ENCODE measurements around the gene NR1H2.

NR1H2 gene

GRCh38 chr19:50422397-50423278 lies 46.4 kb downstream of the NR1H2 start:
- DNase-seq (ENCODE audit: low read depth, low spot score): no peak

DNA sequence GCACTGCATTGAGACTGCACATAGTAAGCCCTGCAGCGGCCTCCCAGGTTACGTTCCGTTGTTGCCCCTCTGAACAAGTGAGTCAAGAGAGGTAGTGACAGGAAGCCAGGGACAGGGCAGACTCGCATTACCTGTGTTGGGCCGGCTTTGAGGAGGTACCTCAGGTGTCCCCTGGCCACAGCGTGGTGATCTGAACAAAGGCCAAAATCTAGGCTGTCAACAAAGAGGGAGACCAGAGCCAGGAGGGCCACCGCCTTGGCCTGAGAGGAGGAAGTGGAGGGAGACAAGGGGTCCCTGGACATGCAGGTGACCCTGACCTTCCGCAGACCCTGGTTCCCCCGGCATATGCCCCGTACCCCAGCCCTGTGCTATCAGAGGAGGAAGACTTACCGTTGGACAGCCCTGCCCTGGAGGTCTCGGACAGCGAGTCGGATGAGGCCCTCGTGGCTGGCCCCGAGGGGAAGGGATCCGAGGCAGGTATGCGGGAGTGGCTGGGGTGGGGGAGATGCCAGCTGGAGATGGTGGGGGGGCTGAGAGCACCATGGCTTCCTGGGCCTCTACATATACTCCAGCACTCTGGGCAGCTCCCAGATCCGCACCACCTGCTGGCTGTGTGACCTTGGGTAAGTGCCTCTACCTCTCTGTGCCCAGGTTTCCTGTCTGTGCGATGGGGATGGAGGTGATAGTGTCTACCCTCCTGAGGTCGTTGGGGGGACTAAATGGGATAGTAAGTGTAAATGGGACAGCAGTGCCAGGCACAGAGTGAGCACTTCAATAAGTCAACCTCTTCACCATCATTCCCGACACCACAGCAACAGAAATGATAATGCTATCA lies 47.2 kb downstream of the NR1H2 start:
- no peak for DNase-seq (ENCODE audit: low read depth, low spot score)

DNA sequence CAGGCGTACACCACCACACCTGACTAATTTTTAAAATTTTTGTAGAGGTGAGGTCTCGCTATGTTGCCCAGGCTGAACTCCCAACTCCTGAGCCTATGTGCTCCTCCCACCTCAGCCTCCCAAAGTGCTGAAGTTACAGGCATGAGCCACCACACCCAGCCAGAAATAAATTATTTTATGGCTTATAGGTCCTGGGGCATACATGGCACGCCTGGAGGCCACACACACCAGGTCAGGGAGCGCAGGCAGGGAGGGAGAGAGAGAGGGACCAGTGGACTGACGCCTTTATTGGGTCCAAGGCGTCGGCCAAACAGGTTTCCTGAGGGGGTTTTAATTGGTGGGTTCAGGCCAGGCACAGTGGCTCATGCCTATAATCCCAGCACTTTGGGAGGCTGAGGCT lies 49.3 kb downstream of the NR1H2 start:
- DNase-seq (ENCODE audit: low read depth, low spot score): no peak

DNA sequence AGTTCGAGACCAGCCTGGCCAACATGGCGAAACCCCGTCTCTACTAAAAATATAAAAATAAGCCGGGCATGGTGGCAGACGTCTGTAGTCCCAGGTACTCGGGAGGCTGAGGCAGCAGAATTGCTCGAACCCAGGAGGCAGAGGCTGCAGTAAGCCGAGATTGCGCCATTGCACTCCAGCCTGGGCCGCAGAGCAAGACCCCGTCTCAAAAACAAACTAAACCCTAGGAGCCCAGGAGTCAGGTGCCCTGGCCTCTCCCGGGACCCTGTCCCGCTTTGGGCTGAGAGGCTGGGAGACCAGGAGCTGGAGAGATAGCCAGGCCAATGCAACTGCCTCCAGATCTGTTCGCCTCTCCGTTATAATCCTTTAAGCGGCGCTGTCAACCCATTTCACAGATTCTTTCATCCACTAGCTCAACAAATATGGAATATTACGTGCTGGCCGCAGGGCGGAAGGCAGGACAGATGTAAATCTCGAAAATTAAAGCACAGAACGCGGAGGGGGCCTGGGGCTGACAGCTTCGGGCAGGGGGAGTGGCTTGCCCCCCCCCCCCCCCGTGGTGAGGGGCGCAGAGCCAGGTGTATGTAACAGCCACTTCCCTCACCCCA lies 51.2 kb downstream of the NR1H2 start:
- DNase-seq (ENCODE audit: low read depth, low spot score): no peak

DNA sequence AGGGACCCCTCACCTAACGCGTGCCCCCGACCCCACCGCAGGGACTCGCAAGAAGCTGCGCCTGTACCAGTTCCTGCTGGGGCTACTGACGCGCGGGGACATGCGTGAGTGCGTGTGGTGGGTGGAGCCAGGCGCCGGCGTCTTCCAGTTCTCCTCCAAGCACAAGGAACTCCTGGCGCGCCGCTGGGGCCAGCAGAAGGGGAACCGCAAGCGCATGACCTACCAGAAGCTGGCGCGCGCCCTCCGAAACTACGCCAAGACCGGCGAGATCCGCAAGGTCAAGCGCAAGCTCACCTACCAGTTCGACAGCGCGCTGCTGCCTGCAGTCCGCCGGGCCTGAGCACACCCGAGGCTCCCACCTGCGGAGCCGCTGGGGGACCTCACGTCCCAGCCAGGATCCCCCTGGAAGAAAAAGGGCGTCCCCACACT lies 51.8 kb downstream of the NR1H2 start:
- DNase-seq (ENCODE audit: low read depth, low spot score): no peak

GRCh38 chr19:50428772-50429463 lies 52.7 kb downstream of the NR1H2 start:
- DNase-seq (ENCODE audit: low read depth, low spot score): no peak

DNA sequence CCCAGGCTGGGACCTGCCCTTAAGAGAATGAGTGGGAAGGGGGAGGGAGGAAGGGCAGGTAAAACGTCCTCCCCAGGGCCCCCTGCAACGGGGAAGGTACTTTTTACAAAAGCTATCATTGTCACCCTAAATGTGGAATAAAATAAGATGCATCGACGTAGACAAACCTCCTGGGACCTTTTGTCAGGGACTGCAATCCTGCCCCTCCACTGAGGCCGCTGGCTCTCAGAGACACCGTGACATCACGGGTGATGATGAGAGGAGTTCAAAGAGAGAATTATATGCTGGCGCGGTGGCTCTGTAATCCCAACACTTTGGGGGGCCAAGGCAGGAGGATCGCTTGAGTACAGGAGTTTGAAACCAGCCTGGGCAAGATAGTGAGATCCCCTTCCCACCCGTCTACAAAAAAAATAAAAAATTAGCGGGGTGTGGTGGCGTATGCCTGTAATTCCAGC lies 54.7 kb downstream of the NR1H2 start:
- DNase-seq (ENCODE audit: low read depth, low spot score): no peak

DNA sequence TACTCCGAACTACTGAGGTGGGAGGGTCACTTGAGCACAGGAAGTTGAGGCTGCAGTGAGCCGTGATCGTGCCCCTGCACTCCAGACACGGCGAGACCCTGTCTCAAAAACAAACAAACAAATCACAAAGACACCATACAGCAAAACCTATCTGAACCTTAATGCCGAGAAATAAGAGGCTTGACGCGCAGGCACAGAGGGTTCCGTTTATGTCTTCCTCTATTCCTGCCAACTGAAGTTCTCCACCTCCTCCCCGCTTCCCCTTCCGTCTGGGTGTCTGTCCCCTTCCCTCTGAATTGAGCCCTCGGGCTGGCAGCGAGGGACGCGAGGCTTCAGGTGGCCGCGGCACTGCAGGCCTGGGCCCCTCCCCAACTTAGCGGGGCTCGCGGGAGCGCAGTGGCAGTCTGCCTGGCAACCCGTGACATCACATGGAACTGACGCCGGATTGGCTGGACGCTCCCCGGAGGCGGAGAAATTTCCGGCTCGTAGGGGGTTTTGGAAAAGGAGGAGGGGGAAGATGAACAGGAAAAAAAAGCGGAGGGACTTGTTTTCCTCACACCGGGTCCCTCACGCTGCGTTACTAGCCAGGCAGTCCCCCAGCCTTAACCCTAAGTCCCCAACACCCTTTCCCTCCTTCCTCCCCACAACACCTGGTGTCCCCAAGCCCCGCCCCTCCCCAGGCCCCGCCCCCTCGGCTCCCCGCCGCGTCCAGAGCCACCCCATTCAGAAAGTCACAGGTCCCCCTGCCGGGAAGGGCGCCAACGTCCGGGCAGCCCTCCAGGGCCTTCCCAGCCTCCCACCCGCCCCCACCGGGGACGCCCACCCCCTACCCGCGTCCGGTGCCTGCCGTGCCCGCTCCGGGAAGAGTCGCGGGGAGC lies 55.3 kb downstream of the NR1H2 start:
- peak; percentile 75 for DNase-seq (ENCODE audit: low read depth, low spot score)

DNA sequence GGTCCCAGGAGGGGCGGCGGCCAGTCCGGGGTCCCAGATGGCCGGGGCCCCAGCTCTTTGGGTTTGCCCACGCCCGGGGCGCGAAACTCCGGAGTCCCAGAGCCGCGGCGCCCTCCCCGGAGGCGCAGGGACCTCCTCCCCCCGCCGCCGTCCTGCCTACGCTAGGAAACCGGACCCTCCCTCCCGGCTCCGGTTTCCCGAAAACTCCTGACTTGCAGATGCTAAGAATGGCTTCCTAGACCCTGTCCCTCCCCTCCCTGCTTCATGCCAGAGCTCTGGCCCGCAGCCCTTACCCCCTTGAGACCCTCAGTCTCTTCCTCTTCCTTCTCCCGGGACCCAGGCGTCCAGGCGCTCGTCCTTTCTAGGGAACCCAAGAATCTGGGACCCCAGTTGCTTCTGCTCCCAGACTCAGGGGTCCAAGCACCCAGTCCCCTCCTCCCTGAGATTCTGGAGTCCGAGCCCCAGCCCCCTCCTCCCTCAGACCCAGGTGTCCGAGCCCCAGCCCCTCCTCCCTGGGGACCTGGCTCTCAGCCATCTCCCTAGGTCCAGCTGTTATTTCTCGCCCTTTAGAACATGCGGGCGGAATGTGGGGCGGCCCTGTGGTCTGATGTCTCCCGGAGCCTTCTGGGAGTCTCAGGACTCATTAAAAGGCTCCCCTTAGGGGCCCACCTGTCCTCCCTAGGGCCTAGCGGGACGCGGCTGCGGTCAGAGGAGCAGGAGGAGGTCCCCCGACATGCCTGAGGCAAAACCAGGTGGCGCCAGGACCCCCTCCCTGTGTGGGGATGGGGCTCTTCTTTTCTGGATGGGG lies 56.2 kb downstream of the NR1H2 start, which contains the start of gene MYBPC2:
Gene MYBPC2, plus strand, starts transcription at position 672 of the 808 bp plus-strand sequence. Its CDS starts 62 bp downstream, at position 734.
- DNase-seq (ENCODE audit: low read depth, low spot score): no peak
